ENCODE data around the gene GTF2A1L. TPM values are rescaled to one million over a fixed set of nuclear protein-coding genes. Genes with fewer than 3 reads are reported as not detected.

The GTF2A1L gene
- total RNA-seq, 1 experiment from 2014 or later, result not detected

GRCh38 chr2:48727560-48727959, 109.9 kb downstream of the GTF2A1L start:
- Histone ChIP-seq H3K27ac (ENCODE audit: low read depth, low read length, poor library complexity, severe bottlenecking) (no peak overlapping the region), H3K9me3 (ENCODE audit: low read depth, low read length, poor library complexity, severe bottlenecking) (no peaks in the 10 kb centered on the region), H3K27me3 (replicated peaks; ENCODE audit: insufficient read depth, low read depth, low read length, poor library complexity) (peaks cover 4% of the 10 kb centered on the region), H3K4me1 (ENCODE audit: insufficient read depth, low read length, poor library complexity, severe bottlenecking) (no peaks in the 10 kb centered on the region), H3K4me3 (ENCODE audit: low read depth, low read length, poor library complexity, severe bottlenecking) (no peak overlapping the region), H3K36me3 (ENCODE audit: insufficient read depth, low read length, poor library complexity, severe bottlenecking) (no peaks in the 10 kb centered on the region)
- TF ChIP-seq EZH2 (IDR thresholded peaks at IDR 0.05; ENCODE audit: borderline replicate concordance, low read depth, low read length, poor library complexity, severe bottlenecking) (no peak), CTCF (conservative IDR thresholded peaks at IDR 0.05; ENCODE audit: low read depth, low read length) (no peak)
- CTCF ChIA-PET, result no interaction called here
- POLR2A ChIA-PET (ENCODE audit: low non-redundant PET), result no interaction called here
- no peak for DNase-seq (ENCODE audit: low spot score)
- intact Hi-C loops (cut with micrococcal nuclease; ENCODE audit: unreplicated experiment), result no loop called here
- no TSS peak for BruUV-seq (replicated peaks)

GRCh38 chr2:48728295-48728694, 110.6 kb downstream of the GTF2A1L start:
- H3K4me1 ChIP-seq (ENCODE audit: insufficient read depth, low read length, poor library complexity, severe bottlenecking), result no peaks in the 10 kb centered on the region
- POLR2A ChIA-PET (ENCODE audit: low non-redundant PET), result no interaction called here
- BruUV-seq (replicated peaks), result no TSS peak
- H3K4me3 ChIP-seq (ENCODE audit: low read depth, low read length, poor library complexity, severe bottlenecking), result no peak overlapping the region
- peaks cover 7% of the 10 kb centered on the region for H3K27me3 ChIP-seq (replicated peaks; ENCODE audit: insufficient read depth, low read depth, low read length, poor library complexity)
- TF ChIP-seq EZH2 (IDR thresholded peaks at IDR 0.05; ENCODE audit: borderline replicate concordance, low read depth, low read length, poor library complexity, severe bottlenecking) (no peak), CTCF (conservative IDR thresholded peaks at IDR 0.05; ENCODE audit: low read depth, low read length) (no peak)
- no peaks in the 10 kb centered on the region for H3K9me3 ChIP-seq (ENCODE audit: low read depth, low read length, poor library complexity, severe bottlenecking)
- no peak for DNase-seq (ENCODE audit: low spot score)
- CTCF ChIA-PET, result no interaction called here
- H3K27ac ChIP-seq (ENCODE audit: low read depth, low read length, poor library complexity, severe bottlenecking), result no peak overlapping the region
- no peaks in the 10 kb centered on the region for H3K36me3 ChIP-seq (ENCODE audit: insufficient read depth, low read length, poor library complexity, severe bottlenecking)
- intact Hi-C loops (cut with micrococcal nuclease; ENCODE audit: unreplicated experiment), result no loop called here

- Histone ChIP-seq H3K27ac (ENCODE audit: low read depth, low read length, poor library complexity, severe bottlenecking) (no peak overlapping the region), H3K4me3 (ENCODE audit: low read depth, low read length, poor library complexity, severe bottlenecking) (no peak overlapping the region), H3K36me3 (ENCODE audit: insufficient read depth, low read length, poor library complexity, severe bottlenecking) (no peaks in the 10 kb centered on the region), H3K27me3 (replicated peaks; ENCODE audit: insufficient read depth, low read depth, low read length, poor library complexity) (peaks cover 7% of the 10 kb centered on the region), H3K9me3 (ENCODE audit: low read depth, low read length, poor library complexity, severe bottlenecking) (no peaks in the 10 kb centered on the region), H3K4me1 (ENCODE audit: insufficient read depth, low read length, poor library complexity, severe bottlenecking) (no peaks in the 10 kb centered on the region)
- intact Hi-C loops (cut with micrococcal nuclease; ENCODE audit: unreplicated experiment), result no loop called here
- no peak for DNase-seq (ENCODE audit: low spot score)
- BruUV-seq (replicated peaks), result no TSS peak
- ChIA-PET POLR2A (ENCODE audit: low non-redundant PET) (no interaction called here), CTCF (no interaction called here)
- no peak for TF ChIP-seq EZH2 (IDR thresholded peaks at IDR 0.05; ENCODE audit: borderline replicate concordance, low read depth, low read length, poor library complexity, severe bottlenecking)
- no peak for TF ChIP-seq CTCF (conservative IDR thresholded peaks at IDR 0.05; ENCODE audit: low read depth, low read length)
Measured at GRCh38 chr2:48728840-48729239, 111.2 kb downstream of the GTF2A1L start.

Other genes with a start within 250 kb of the GTF2A1L start
- 8.1 and 16.0 TPM in 2 replicates for gene PPP1R21, start 177.1 kb upstream of the GTF2A1L start, total RNA-seq (2021)
- 1.1 and 1.9 TPM in 2 replicates for gene STON1, start 87.7 kb upstream of the GTF2A1L start, total RNA-seq (2021)
- not detected in 2 replicates for gene LHCGR, start 137.9 kb downstream of the GTF2A1L start, total RNA-seq (2021)

Measured in A673 (cell line).